ENCODE results near the gene INPP5A.

DNA sequence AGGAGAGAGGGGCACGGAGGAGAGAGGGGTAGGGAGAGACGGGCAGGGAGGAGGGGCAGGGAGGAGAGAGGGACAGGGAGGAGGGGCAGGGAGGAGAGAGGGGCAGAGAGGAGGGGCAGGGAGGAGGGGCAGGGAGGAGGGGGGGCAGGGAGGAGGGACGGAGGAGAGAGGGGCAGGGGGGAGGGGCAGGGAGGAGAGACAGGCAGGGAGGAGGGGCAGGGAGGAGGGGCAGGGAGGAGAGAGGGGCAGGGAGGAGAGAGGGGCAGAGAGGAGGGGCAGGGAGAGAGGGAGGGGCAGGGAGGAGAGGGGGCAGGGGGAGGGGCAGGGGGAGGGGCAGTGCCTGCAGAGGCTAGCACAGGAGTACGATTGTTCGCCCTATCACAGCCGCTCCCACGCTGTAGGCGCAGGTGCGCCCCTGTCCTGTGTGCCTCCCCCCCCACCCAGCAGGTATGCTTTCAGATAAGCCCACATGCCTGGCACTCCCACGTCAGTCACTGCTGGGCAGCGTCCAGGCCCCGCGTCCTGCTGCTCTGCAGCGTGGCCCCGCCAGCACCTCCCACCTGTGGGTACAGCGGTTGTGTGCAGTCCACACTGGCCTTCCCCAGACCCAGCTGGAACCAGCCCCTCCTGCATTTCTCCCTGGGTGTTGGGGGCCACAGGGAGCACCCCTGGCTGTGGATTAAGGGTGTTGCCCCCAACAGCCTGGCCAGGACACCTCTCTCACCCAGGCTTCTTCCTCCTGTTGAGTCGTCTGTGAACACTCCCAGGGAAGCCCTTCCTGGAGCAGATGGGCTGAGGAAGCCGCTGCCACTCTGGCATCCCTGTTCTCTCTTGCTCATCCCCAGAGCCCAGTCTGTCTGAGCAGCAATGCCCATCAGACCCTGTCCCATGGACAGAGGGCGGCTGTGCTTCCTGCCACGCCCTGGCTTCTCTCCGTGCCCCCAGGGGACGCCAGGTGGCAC, 237.6 kb downstream of the INPP5A start:
- TF ChIP-seq POLR2A (IDR thresholded peaks at IDR 0.05) (no peak), EP300 (IDR thresholded peaks at IDR 0.05; ENCODE audit: low read depth) (no peak)
- TF ChIP-seq, protein P1, sequence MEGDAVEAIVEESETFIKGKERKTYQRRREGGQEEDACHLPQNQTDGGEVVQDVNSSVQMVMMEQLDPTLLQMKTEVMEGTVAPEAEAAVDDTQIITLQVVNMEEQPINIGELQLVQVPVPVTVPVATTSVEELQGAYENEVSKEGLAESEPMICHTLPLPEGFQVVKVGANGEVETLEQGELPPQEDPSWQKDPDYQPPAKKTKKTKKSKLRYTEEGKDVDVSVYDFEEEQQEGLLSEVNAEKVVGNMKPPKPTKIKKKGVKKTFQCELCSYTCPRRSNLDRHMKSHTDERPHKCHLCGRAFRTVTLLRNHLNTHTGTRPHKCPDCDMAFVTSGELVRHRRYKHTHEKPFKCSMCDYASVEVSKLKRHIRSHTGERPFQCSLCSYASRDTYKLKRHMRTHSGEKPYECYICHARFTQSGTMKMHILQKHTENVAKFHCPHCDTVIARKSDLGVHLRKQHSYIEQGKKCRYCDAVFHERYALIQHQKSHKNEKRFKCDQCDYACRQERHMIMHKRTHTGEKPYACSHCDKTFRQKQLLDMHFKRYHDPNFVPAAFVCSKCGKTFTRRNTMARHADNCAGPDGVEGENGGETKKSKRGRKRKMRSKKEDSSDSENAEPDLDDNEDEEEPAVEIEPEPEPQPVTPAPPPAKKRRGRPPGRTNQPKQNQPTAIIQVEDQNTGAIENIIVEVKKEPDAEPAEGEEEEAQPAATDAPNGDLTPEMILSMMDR (IDR thresholded peaks at IDR 0.05) = no peak

All from transverse colon (tissue), 3 donors.